ENCODE data around the gene EFNA3. TPM values are rescaled to one million over a fixed set of nuclear protein-coding genes. Genes with fewer than 3 reads are reported as not detected.

The EFNA3 gene
- 3.7 and 9.0 TPM in 2 replicates for total RNA-seq (2011; cell fraction: chromatin; rRNA removed; ENCODE audit: low replicate concordance)
- 11.2 and 12.4 TPM in 2 replicates for total RNA-seq (2011; cell fraction: nucleolus; rRNA removed)
- 8.1 and 10.5 TPM in 2 replicates for total RNA-seq (2011; cell fraction: nucleoplasm; rRNA removed)
- 4.5 and 8.6 TPM in 2 replicates for total RNA-seq (2014; rRNA removed)
- 1.7 and 3.3 TPM in 2 replicates for total RNA-seq (2014; rRNA removed; fragmentation: Illumina TruSeq; extraction: Trizol)
- 4.7 and 4.9 TPM in 2 replicates for total RNA-seq (2015; rRNA removed; fragmentation: Illumina TruSeq; extraction: Trizol)
- total RNA-seq (2021) = 6.2 and 7.1 TPM in 2 replicates
- polyA plus RNA-seq (2011; rRNA removed) = 7.3 and 10.9 TPM in 2 replicates
- 10.9 and 15.6 TPM in 2 replicates for polyA plus RNA-seq (2011; cell fraction: cytosol; rRNA removed)
- polyA plus RNA-seq (2011; cell fraction: nucleus; rRNA removed) = 14.1 and 14.9 TPM in 2 replicates
- polyA plus RNA-seq (2012) = 4.5 and 7.1 TPM in 2 replicates
- polyA plus RNA-seq (2014; fragmentation: Illumina TruSeq; extraction: Trizol) = 7.9 and 9.3 TPM in 2 replicates
- polyA plus RNA-seq (2014; fragmentation: Nextera tagmentation; extraction: Ambion mirVana) = under 1 TPM; 0.59 to 0.63 TPM
- polyA plus RNA-seq (2014; rRNA removed) = 4.8 and 6.8 TPM in 2 replicates
- 2.0 and 3.1 TPM in 2 replicates for polyA minus RNA-seq (2011; rRNA and poly(A)+ RNA removed)
- polyA minus RNA-seq (2011; cell fraction: cytosol; rRNA and poly(A)+ RNA removed) = 5.5 and 6.3 TPM in 2 replicates
- 2.7 and 5.9 TPM in 2 replicates for polyA minus RNA-seq (2011; cell fraction: nucleus; rRNA and poly(A)+ RNA removed)
- Bru-seq, nascent RNA = percentile 57 among the genes with signal in this experiment
- percentile 59 among the genes with signal in this experiment for BruChase-seq, experiment 1, labeled RNA remaining after a 2-hour chase
- percentile 59 among the genes with signal in this experiment for BruChase-seq, experiment 2, labeled RNA remaining after a 6-hour chase
- long read RNA-seq, experiment 1, transcript EFNA3-201 (5 exons, 1,782 nt) = major isoform, 24 of 51 reads
- long read RNA-seq, experiment 1, partial matches to known transcripts = 13 of 51 reads
- long read RNA-seq, experiment 1, other reads (novel, unspliced or antisense) = 13 of 51 reads
- long read RNA-seq, experiment 2, transcript EFNA3-201 (5 exons, 1,782 nt) = major isoform, 8 of 18 reads
- long read RNA-seq, experiment 2, partial matches to known transcripts = 2 of 18 reads
- long read RNA-seq, experiment 2, other reads (novel, unspliced or antisense) = 7 of 18 reads
- long read RNA-seq, experiment 3, transcript EFNA3-201 (5 exons, 1,782 nt) = major isoform, 7 of 9 reads
- long read RNA-seq, experiment 3, partial matches to known transcripts = 0 of 9 reads
- long read RNA-seq, experiment 3, other reads (novel, unspliced or antisense) = 0 of 9 reads

GRCh38 chr1:155078469-155079209 is at the start of gene EFNA3:
TSS of gene EFNA3 (plus strand) at chr1:155078837. CDS start at chr1:155078942, 105 bp downstream.
- in situ Hi-C loops (cut with MboI) = no loop called here
- peak; percentile 86 to 98 (median 98) for DNase-seq (ENCODE audit: extremely low read depth in 1 of 4, low spot score in 3 of 4)
- TF ChIP-seq EGR1 (conservative IDR thresholded peaks at IDR 0.05) (peak; percentile 93), MYC (IDR thresholded peaks at IDR 0.05; ENCODE audit: low read depth, low read length) (peak; percentile 33; the same call in 1 of the 2 replicates), MYC (CRISPR knock-in tag; IDR thresholded peaks at IDR 0.05; ENCODE audit: borderline replicate concordance, low read depth) (no peak), ZNF431 (CRISPR knock-in tag; IDR thresholded peaks at IDR 0.05) (peak; percentile 75), MAZ (CRISPR knock-in tag; conservative IDR thresholded peaks at IDR 0.05 in 1 of 2, IDR thresholded peaks at IDR 0.05 in 1 of 2) (peak; percentile 44 to 71; a peak in 3 of 4 replicates), YY1 (IDR thresholded peaks at IDR 0.05; ENCODE audit: borderline replicate concordance in 1 of 3, control insufficient read depth in 1 of 3, extremely low read depth in 1 of 3, insufficient read depth in 3 of 3, insufficient read length in 1 of 3, insufficient replicate concordance in 2 of 3, low read depth in 1 of 3, low read length in 2 of 3) (peak in 1 of 3 experiments; percentile 10), MIER1 (IDR thresholded peaks at IDR 0.05; ENCODE audit: low read depth) (no peak), ZBTB7A (IDR thresholded peaks at IDR 0.05; ENCODE audit: borderline replicate concordance, control insufficient read depth, low read depth, low read length) (peak; percentile 49; the same call in 1 of the 2 replicates), ZBTB49 (CRISPR knock-in tag; IDR thresholded peaks at IDR 0.05; ENCODE audit: borderline replicate concordance) (no peak), CCNT2 (IDR thresholded peaks at IDR 0.05; ENCODE audit: borderline replicate concordance, extremely low read depth, insufficient read length, low read depth, low read length) (peak; percentile 56), CXXC5 (CRISPR knock-in tag; IDR thresholded peaks at IDR 0.05) (peak; percentile 74)

More at GRCh38 chr1:155078469-155079209, at the start of gene EFNA3:
- Histone ChIP-seq H3K9me1 (ENCODE audit: control insufficient read depth, insufficient read depth, low read length) (peaks cover 6% of the 10 kb centered on the region), H3K4me2 (ENCODE audit: insufficient read depth, low read length) (peak within 1 kb of the TSS; percentile 66), H3K36me3 (ENCODE audit: control insufficient read depth, insufficient read depth, low read length) (no peaks in the 10 kb centered on the region), H3K27me3 (ENCODE audit: control insufficient read depth in 2 of 2, insufficient read depth in 2 of 2, low read length in 2 of 2) (peaks cover 3 to 8% of the 10 kb centered on the region in 2 experiments; a peak in 2 of 5 replicates), H3K4me1 (replicated peaks in 1 of 2; ENCODE audit: control insufficient read depth in 2 of 2, insufficient read depth in 2 of 2, low read length in 2 of 2) (peaks cover 37 to 65% of the 10 kb centered on the region in 2 experiments), H3K4me3 (peak within 1 kb of the TSS; percentile 51), H3K27ac (ENCODE audit: extremely low read depth, low read depth, low read length) (peak within 1 kb of the TSS; percentile 34), H2AFZ (ENCODE audit: low read depth, low read length) (peak within 1 kb of the TSS; percentile 87), H3K9ac (ENCODE audit: insufficient read depth in 1 of 2, low read depth in 2 of 2, low read length in 2 of 2) (peak within 1 kb of the TSS; percentile 52 to 88), H4K20me1 (replicated peaks; ENCODE audit: control insufficient read depth, insufficient read depth, low read length) (peaks cover 16% of the 10 kb centered on the region), H3K79me2 (ENCODE audit: control insufficient read depth, insufficient read depth, low read length) (peaks cover 3% of the 10 kb centered on the region; the same call in 2 of the 3 replicates), H3K9me3 (replicated peaks; ENCODE audit: control insufficient read depth, insufficient read depth, low read depth, low read length) (no peaks in the 10 kb centered on the region)
- ChIA-PET POLR2A (interaction anchor here (0.8 to 1.7 kb wide), 2 partner anchors 66 to 94 kb away, joined by 3 to 5 read pairs; partner anchors contain the start of gene KRTCAP2), CTCF (ENCODE audit: low intra/inter-chr PET ratio) (interaction anchor here (0.6 to 9.0 kb wide), 2 partner anchors 16 to 41 kb away, joined by 3 to 153 read pairs; partner anchors contain the start of gene EFNA4)
- ATAC-seq (peak; percentile 74), FAIRE-seq (peak; percentile 59)
- WGBS (ENCODE audit: insufficient coverage, low coverage, missing lambda C conversion rate) = under 1% methylated on average over 19 of the region's 59 CpGs
- no TSS peak for BruUV-seq (replicated peaks)
- intact Hi-C loops (cut with micrococcal nuclease) = loop anchor here (5.0 kb wide), 1 partner anchor 76 kb away; the partner anchor contains the start of gene ZBTB7B
